HG03342 (cell line): ENCODE measurements around the gene MORN5.

Source experiments
- ATAC-seq: cut with Tn5 transposase; IDR thresholded peaks from one replicate; pipeline ENCODE4 v1.9.1; 2021; ENCODE audit warnings: mild to moderate bottlenecking, moderate library complexity; ENCODE audit not compliant: unreplicated experiment

The MORN5 gene

GRCh38 chr9:122141671-122142070 is 18.0 kb upstream of the MORN5 start:
- no peak for ATAC-seq

- no peak for ATAC-seq
Measured at GRCh38 chr9:122143296-122143695, 16.4 kb upstream of the MORN5 start.

DNA sequence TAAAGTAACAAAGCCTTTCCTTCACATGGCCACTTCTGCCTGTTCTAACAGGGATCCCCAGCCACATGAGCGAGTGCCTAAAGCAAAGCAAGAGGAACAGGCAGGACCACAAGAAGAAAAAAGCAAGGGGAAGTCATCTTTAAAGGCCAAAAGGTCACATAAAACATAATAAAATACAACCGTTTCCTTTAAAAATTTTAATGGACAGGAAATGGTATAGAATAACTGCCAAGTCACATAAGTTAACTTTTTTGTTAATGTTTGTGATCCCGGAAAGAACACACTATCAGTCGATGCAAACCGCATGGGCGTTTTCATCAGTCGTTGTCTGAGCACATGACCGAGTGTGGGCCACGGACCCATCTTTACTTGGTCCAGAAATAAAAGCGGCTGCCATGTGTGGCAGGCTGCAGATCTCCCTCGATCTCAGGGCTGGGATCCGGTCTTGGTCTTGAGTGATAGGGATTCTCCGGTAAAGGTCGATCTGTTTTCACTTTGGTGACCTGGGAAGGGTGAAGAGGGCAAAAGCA is 15.8 kb upstream of the MORN5 start:
- ATAC-seq = no peak

DNA sequence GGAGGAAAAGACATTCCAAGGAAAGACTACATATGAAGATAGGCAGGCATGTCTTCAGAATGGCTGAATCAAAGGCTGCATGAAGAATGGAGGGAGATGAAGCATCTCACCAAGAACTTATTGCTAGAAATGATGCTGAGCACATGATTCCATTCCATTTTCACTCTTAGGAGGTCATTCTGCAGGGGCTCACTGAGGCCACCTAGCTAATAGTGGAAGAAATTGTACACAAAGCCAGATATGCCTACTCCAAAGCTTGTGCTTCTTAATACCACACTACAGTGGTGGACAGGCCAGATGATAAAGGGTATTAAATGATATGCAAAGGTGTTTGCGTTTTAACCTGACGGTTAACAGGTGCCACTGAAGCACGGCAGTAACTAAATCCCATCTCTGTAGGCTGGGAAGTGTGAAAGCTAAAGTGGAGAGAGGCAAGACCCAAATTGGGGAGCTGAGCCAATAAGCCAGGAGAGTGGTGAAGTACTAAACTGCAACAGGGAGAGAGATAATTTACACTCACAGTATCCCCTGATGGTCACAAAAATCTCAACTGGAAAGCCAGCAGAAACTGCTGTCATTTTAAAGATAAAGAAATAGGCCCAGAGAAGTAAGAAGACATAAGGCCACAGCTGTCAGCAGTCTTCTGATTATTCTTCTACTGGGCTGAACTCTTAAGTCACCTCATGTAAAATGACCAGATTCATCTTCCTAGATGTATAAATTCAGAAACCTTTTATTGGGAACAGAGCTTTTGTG is 14.7 kb upstream of the MORN5 start:
- no peak for ATAC-seq

DNA sequence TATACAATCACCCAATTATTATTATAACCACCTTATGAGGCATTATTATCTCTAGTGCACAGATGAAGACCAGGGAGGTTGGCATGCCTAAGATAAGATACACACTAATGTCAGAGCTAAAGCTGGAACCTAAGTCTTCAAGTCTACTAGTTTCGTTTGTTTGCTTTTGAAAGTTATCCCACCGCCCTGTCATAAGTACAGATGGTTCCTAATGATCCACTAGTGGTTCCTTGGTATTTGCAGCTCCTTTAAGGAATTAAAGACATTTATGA is 14.2 kb upstream of the MORN5 start:
- no peak for ATAC-seq

- no peak for ATAC-seq
Measured at GRCh38 chr9:122151267-122151828, 8.4 kb upstream of the MORN5 start.

GRCh38 chr9:122155796-122156195 is 3.9 kb upstream of the MORN5 start:
- ATAC-seq = no peak

DNA sequence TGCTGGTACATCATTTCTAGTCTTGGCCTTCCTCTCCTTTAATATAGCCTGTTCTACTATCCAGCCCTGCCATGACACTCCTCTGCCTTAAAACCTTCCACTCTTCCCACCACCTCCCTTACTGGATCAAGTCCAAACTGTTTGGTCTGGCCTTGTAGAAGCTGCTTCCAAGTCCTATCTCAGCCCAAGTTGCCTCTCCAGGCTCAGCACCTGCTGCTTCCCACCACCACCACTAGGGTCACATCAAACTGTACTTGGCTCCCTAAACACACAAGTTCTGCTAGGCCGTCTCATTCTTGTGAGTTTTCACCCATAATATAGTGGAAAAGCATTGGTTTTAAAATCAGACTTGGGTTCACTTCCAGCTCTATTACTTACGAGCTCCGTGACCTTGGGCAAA is 1.5 kb upstream of the MORN5 start:
- ATAC-seq = peak; percentile 40

GRCh38 chr9:122159925-122160246 is 178 bp downstream of the MORN5 start:
- ATAC-seq = no peak

DNA sequence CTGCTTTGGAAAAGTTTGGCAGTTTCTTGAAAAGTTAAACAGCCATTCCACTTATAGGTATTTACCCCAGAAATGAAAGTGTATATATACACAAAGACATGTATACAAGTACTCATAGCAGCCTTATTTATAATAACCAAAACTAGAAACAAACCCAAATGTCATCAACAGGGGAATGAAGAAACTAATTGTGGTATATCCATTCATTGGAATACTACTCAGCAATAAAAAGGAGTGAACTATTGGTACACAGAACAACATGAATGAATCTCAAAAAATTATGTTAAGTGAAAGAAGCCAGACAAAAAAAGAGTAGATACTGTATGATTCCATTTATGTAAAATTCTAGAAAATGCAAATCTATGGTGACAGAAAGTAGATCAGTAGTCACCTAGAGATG is 2.7 kb downstream of the MORN5 start:
- ATAC-seq = no peak

- no peak for ATAC-seq
Measured at GRCh38 chr9:122164286-122164685, 4.6 kb downstream of the MORN5 start.

- ATAC-seq = no peak
Measured at GRCh38 chr9:122168356-122168755, 8.6 kb downstream of the MORN5 start.

- no peak for ATAC-seq
Measured at GRCh38 chr9:122172131-122172530, 12.4 kb downstream of the MORN5 start.

DNA sequence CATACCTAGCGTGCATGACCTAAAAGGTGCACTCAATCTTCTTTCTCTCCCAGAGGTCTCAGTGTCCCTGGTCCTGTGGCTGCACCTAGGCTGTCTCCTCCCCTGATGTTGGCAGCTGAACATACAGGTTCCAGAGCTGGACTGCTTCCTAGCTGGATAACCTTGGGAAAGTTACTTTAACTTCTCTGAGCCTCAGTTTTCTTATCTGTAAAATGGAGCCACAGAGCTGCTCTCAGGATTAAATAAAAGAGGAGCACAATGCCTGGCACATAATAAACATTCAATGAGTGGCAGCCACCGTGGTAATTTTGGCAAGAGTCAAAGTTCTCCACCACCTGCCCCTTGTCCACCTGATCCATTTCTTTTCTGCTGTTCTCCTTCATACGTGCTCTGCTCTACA is 14.0 kb downstream of the MORN5 start:
- ATAC-seq = no peak

DNA sequence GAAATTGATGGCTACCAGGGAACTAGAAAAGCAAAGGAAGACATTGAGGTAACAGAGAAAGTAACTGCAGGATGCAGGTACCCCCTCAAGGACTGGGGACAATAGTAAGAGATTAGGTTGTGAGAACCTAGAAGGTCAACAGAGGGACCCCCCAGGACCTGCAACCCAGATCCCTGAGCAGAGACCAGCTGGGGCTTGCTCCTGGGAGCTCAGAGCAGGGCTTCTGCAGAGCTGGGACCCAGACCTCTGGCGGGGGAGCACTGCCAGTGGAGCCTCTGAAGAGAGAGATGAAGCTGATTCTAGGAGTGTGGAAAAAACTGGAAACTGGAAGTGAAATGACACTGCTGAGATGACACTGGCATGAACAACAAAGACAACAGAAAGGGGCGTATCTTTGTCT is 17.2 kb downstream of the MORN5 start:
- ATAC-seq = no peak

DNA sequence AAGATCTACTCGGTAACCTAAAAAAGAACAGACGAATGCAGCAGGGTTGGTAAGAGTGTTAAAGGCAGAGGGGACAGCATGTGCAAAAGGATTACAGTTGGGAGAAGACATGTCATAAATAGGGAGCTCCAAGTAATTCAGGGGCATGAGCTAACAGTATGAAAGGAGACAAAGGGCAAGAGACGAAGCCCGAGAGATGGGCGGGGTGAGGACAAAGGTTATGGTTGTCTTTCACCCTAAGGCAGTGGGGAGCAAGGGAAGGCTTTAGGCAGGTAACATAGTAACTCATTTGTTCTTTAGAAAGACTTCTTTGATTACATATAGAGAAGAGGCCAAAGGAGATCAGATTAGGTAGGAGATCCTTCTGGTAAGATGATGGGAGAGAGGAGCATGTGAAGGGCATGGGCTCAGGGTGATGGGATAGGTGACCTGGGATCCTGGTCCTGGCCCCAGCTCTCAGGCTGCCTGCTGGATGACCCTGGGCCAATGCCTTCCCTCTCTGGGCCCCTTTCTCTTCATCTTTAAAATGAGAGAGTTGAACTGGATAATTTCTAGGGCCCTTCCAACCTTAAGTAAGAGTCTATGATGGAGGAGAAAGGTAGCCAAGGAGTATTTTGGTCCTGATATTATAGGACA is 19.5 kb downstream of the MORN5 start:
- ATAC-seq = no peak

DNA sequence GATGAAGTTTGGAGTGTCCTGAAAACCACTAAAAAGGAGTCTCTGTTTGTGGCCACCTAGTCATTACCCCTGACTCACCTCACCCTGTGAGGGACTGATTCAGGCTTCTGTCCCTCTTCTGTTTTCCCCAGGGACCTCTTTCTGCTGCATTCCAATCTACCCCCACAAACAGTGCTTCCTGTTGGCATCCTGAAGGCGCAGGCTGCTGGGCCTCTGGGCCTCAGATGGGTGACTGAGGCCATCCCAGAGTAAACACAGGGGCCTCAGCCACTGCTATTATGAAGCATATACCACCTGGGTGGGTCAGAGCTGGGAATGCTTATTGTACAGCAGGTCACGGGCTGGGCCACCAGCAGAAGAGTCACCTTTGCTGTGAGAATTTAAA is 20.0 kb downstream of the MORN5 start:
- no peak for ATAC-seq

DNA sequence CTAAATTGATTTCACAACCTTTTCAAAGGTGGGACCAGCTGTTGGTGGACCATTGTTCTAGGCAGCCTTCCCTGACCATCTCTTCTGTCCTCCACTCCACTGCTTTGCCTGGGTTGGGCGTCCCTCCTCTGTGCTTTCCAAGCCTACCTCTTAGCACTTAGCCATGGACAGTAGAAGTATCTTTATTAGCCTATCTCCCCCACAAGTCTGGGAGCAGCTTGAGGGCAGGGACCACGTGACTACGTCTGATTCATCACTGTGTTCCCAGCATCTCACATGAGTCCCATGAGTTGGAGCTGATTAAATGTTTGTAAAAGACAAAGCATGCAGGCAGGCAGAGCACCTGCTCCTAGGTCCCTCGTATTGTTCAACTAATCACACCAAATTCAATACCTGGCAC is 20.9 kb downstream of the MORN5 start:
- no peak for ATAC-seq

DNA sequence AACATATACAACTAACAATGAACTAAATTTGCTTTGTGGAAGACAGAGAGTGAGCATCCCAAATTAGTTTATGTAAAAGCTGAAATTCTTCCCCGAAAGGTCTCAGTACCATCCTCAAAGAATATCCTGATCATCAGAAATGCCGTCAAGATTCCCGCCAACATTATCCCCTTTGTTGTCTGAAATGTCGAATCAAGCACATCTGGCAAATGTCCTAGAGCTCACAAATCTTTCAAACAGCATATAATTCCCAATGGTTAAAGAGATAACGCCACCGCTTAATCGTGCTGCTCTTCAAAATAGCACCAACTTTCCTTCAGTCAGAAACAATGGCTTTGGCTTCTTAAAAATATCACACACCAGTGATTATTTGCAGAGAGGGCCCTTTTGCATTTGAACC is 23.8 kb downstream of the MORN5 start:
- no peak for ATAC-seq

GRCh38 chr9:122184551-122184950 is 24.8 kb downstream of the MORN5 start:
- ATAC-seq = no peak

GRCh38 chr9:122186301-122186700 is 26.6 kb downstream of the MORN5 start:
- no peak for ATAC-seq

DNA sequence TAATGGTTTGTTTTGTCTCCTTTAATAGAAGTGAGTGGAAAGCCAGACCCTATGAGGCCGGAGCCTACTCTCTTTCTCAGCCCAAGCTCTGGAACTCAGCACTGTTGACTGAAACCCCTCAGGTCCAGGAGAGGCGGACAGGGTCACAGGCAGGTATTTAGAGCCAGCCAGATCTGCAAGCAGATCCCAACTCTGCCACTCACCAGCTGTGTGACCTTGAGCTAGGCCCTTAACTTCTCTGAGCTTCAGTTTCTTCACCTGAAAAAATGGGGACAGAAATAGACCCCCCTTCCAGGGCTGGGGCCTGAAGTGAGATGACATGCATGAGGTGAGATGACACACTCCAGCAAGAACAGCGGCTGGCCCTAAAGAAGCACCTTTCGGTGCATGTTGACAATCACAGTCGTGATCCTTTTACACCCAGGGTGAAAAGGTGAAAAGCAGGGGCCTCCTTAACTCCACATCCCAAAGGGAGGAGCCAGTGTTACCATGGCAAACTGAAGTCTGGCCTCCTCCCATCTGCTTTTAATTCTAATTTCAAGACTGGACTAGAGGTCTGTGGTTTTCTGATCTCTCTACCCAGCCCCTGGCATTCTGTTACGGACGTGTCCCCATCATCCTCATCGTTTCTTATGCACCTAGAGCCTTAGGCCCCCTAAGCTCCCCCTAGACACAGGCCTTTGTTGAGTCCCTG is 27.2 kb downstream of the MORN5 start:
- no peak for ATAC-seq
